Keratinocyte (primary cell): ENCODE measurements around the gene ICAM2.

ENCODE experiments used
- CTCF ChIP-seq, 3 experiments: IDR thresholded peaks in 1 of 3; conservative IDR thresholded peaks in 1 of 3; optimal IDR thresholded peaks in 1 of 3; 2 replicates in 2 of 3; 3 replicates in 1 of 3; pipeline versions ENCODE3 to v1.5.1; 2011; ENCODE audit warnings: low read length in 3 of 3, mild to moderate bottlenecking in 3 of 3, moderate library complexity in 2 of 3, control low read depth in 1 of 3, inconsistent platforms in 1 of 3; ENCODE audit not compliant: insufficient read depth in 2 of 3; ENCODE audit errors: extremely low read depth in 1 of 3
- EZH2 ChIP-seq: IDR thresholded peaks from one replicate; pipeline ENCODE4 v1.6.1; 2012; ENCODE audit warnings: inconsistent platforms, mild to moderate bottlenecking, low read length, moderate library complexity

- no peak for TF ChIP-seq EZH2
- TF ChIP-seq CTCF (optimal IDR thresholded peaks at IDR 0.05 in 1 of 3, IDR thresholded peaks at IDR 0.05 in 1 of 3, conservative IDR thresholded peaks at IDR 0.05 in 1 of 3; ENCODE audit: extremely low read depth in 1 of 3, insufficient read depth in 2 of 3, low read length in 3 of 3), result no peak
Observed at GRCh38 chr17:64051153-64051552, 30.7 kb upstream of the ICAM2 start.
